HepG2 (cell line): ENCODE results near the gene FHIT.

Experiments
- CTCF ChIP-seq: sonication (generic); formaldehyde crosslinking; IDR thresholded peaks from 2 replicates; pipeline ENCODE4 v1.5.0; 2020; ENCODE audit warnings: mild to moderate bottlenecking, missing genetic modification reagents, moderate library complexity
- ELF4 ChIP-seq: sonication (generic); formaldehyde crosslinking; IDR thresholded peaks from 2 replicates; pipeline ENCODE4 v1.5.0; 2020; ENCODE audit warnings: missing genetic modification reagents, mild to moderate bottlenecking, moderate library complexity, borderline replicate concordance
- FOXK1 ChIP-seq: sonication (generic); formaldehyde crosslinking; IDR thresholded peaks from 2 replicates; pipeline ENCODE4 v1.4.0; 2020; ENCODE audit warnings: low read depth, missing genetic modification reagents, borderline replicate concordance
- FOXP4 ChIP-seq: sonication (generic); formaldehyde crosslinking; IDR thresholded peaks from 2 replicates; pipeline ENCODE4 v1.4.0; 2020; ENCODE audit warnings: missing genetic modification reagents
- MAX ChIP-seq: IDR thresholded peaks from 2 replicates; pipeline ENCODE4 v1.6.1; 2012; ENCODE audit warnings: inconsistent platforms
- MAZ ChIP-seq, 2 experiments: sonication (generic) in 1 of 2; formaldehyde crosslinking in 1 of 2; IDR thresholded peaks; 2 replicates each; pipeline versions ENCODE4 v1.5.0 to v1.6.1; 2012 to 2020; ENCODE audit warnings: low read depth in 2 of 2, mild to moderate bottlenecking in 2 of 2, borderline replicate concordance in 1 of 2, improper control_type of control experiment in 1 of 2, low read length in 1 of 2, missing genetic modification reagents in 1 of 2, moderate library complexity in 1 of 2
- MXD1 ChIP-seq: sonication (generic); formaldehyde crosslinking; IDR thresholded peaks from 2 replicates; pipeline ENCODE4 v1.4.0; 2020; ENCODE audit warnings: mild to moderate bottlenecking, missing genetic modification reagents
- PHF21A ChIP-seq: sonication (generic); formaldehyde crosslinking; IDR thresholded peaks from 2 replicates; pipeline ENCODE4 v1.5.0; 2020; ENCODE audit warnings: mild to moderate bottlenecking, missing genetic modification reagents
- POLR2A ChIP-seq, 2 experiments: IDR thresholded peaks; 2 replicates each; pipeline ENCODE4 v1.6.1; 2011; ENCODE audit warnings: low read depth in 2 of 2, low read length in 2 of 2, mild to moderate bottlenecking in 1 of 2, moderate library complexity in 1 of 2; ENCODE audit not compliant: insufficient read depth in 1 of 2
- TCF7 ChIP-seq: sonication (generic); IDR thresholded peaks from 2 replicates; pipeline ENCODE4 v1.6.1; 2016; ENCODE audit warnings: antibody characterized with exemption, low read depth
- TRIM24 ChIP-seq: sonication (generic); formaldehyde crosslinking; IDR thresholded peaks from 2 replicates; pipeline ENCODE4 v1.8.0; 2022; ENCODE audit warnings: mild to moderate bottlenecking, missing genetic modification reagents
- YY1 ChIP-seq: IDR thresholded peaks from 2 replicates; pipeline ENCODE4 v1.6.1; 2011; ENCODE audit warnings: low read length, low read depth, moderate library complexity, mild to moderate bottlenecking; ENCODE audit not compliant: insufficient read depth, insufficient replicate concordance
- ZFX ChIP-seq: sonication (generic); formaldehyde crosslinking; IDR thresholded peaks from 2 replicates; pipeline ENCODE4 v1.4.0; 2020; ENCODE audit warnings: mild to moderate bottlenecking, low read depth, missing genetic modification reagents, moderate library complexity

- TF ChIP-seq MXD1 (CRISPR knock-in tag): no peak
- TF ChIP-seq MAX: no peak
- no peak for TF ChIP-seq CTCF (CRISPR knock-in tag)
- TF ChIP-seq MAZ (IDR thresholded peaks at IDR 0.05; ENCODE audit: borderline replicate concordance, low read depth, low read length): no peak
- TF ChIP-seq MAZ (CRISPR knock-in tag; IDR thresholded peaks at IDR 0.05; ENCODE audit: low read depth): no peak
- TF ChIP-seq FOXK1 (CRISPR knock-in tag): no peak
- no peak for TF ChIP-seq POLR2A (IDR thresholded peaks at IDR 0.05; ENCODE audit: insufficient read depth in 1 of 2, low read depth in 2 of 2, low read length in 2 of 2)
- no peak for TF ChIP-seq ELF4 (CRISPR knock-in tag)
- TF ChIP-seq TCF7: no peak
- TF ChIP-seq PHF21A (CRISPR knock-in tag): no peak
- no peak for TF ChIP-seq TRIM24 (CRISPR knock-in tag)
- no peak for TF ChIP-seq FOXP4
- no peak for TF ChIP-seq YY1
- TF ChIP-seq ZFX (CRISPR knock-in tag): no peak
These were observed 530.5 kb downstream of the FHIT start for GRCh38 chr3:60720736-60721135.
